ENCODE results near the gene SHROOM2. TPM values are rescaled to one million over a fixed set of nuclear protein-coding genes. Genes with fewer than 3 reads are reported as not detected.

The SHROOM2 gene
- total RNA-seq, 1 experiment from 2014 or later = 1.2 TPM

DNA sequence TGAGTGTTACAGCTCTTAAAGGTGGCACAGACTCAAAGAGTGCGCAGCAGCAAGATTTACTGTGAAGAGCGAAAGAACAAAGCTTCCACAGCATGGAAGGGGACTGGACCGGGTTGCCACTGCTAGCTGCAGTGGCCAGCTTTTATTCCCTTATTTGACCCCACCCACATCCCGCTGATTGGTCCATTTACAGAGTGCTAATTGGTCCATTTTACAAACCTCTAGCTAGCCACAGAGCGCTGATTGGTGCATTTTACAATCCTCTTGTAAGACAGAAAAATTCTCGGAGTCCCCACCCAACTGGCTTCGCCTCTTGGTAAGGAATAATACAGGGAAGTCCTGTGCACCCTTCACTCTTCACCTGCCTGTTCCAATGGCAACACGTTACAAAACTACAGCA, 1.9 kb upstream of the SHROOM2 start:
- ChIA-PET CTCF (interaction anchor here (1.1 kb wide), 1 partner anchor 204 kb away, joined by 3 read pairs; no protein-coding TSS in a partner anchor), POLR2A (no interaction called here)
- no peaks in the 10 kb centered on the region for H3K27me3 Mint-ChIP-seq (ENCODE audit: insufficient read depth, unreplicated experiment)
- intact Hi-C loops (cut with micrococcal nuclease) = no loop called here
- TF ChIP-seq, protein P1, sequence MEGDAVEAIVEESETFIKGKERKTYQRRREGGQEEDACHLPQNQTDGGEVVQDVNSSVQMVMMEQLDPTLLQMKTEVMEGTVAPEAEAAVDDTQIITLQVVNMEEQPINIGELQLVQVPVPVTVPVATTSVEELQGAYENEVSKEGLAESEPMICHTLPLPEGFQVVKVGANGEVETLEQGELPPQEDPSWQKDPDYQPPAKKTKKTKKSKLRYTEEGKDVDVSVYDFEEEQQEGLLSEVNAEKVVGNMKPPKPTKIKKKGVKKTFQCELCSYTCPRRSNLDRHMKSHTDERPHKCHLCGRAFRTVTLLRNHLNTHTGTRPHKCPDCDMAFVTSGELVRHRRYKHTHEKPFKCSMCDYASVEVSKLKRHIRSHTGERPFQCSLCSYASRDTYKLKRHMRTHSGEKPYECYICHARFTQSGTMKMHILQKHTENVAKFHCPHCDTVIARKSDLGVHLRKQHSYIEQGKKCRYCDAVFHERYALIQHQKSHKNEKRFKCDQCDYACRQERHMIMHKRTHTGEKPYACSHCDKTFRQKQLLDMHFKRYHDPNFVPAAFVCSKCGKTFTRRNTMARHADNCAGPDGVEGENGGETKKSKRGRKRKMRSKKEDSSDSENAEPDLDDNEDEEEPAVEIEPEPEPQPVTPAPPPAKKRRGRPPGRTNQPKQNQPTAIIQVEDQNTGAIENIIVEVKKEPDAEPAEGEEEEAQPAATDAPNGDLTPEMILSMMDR (IDR thresholded peaks at IDR 0.05; ENCODE audit: unreplicated experiment) = no peak
- no TSS peak for BruUV-seq (replicated peaks)
- H3K4me3 Mint-ChIP-seq (ENCODE audit: unreplicated experiment) = no peak overlapping the region
- H3K36me3 Mint-ChIP-seq (ENCODE audit: insufficient read depth, unreplicated experiment) = no peaks in the 10 kb centered on the region
- H3K4me1 Mint-ChIP-seq (ENCODE audit: insufficient read depth, unreplicated experiment) = no peaks in the 10 kb centered on the region
- DNase-seq (ENCODE audit: unreplicated experiment) = no peak
- H3K9me3 Mint-ChIP-seq (ENCODE audit: unreplicated experiment) = no peaks in the 10 kb centered on the region
- no peak overlapping the region for H3K27ac Mint-ChIP-seq (ENCODE audit: low read depth, unreplicated experiment)

DNA sequence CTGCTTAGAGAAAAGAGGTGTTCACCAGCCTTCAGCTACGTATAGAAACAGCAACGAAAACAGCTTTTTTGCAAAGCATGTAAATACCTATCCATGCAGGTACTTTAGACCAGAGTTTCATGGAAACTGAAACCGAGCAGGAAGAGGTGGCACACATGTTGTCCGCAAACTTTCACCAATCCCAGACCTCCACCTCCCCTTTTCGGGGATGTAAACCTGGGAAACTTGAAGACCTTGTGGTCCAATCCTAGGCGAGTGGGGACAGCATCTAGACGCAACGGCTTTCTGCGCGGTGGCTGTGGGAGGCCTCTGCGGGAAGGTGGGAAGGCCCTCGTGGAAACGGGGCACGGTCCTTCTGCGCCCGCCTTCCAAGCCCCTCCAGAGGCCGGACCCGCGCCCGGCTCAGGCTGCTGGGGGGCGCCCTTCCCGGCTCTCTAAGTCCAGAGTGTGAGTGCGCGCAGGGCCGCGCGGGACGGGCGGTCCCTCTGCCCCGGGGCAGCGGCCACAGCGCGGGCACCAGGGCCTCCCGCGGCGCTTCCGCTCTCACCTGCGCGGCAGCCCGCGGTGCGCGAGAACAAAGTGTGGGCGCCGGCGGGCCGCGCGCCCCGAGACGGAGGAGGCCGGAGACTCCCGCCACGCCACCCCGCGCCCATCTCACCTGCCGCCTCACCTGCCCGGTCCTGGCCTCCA, 830 bp upstream of the SHROOM2 start:
- Mint-ChIP-seq H3K4me1 (ENCODE audit: insufficient read depth, unreplicated experiment) (no peaks in the 10 kb centered on the region), H3K27me3 (ENCODE audit: insufficient read depth, unreplicated experiment) (no peaks in the 10 kb centered on the region), H3K9me3 (ENCODE audit: unreplicated experiment) (no peaks in the 10 kb centered on the region), H3K36me3 (ENCODE audit: insufficient read depth, unreplicated experiment) (no peaks in the 10 kb centered on the region), H3K27ac (ENCODE audit: low read depth, unreplicated experiment) (no peak overlapping the region), H3K4me3 (ENCODE audit: unreplicated experiment) (no peak overlapping the region)
- TF ChIP-seq, protein P1 (IDR thresholded peaks at IDR 0.05; ENCODE audit: unreplicated experiment) = no peak
- ChIA-PET CTCF (no interaction called here), POLR2A (no interaction called here)
- DNase-seq (ENCODE audit: unreplicated experiment) = no peak
- intact Hi-C loops (cut with micrococcal nuclease) = no loop called here
- no TSS peak for BruUV-seq (replicated peaks)

DNA sequence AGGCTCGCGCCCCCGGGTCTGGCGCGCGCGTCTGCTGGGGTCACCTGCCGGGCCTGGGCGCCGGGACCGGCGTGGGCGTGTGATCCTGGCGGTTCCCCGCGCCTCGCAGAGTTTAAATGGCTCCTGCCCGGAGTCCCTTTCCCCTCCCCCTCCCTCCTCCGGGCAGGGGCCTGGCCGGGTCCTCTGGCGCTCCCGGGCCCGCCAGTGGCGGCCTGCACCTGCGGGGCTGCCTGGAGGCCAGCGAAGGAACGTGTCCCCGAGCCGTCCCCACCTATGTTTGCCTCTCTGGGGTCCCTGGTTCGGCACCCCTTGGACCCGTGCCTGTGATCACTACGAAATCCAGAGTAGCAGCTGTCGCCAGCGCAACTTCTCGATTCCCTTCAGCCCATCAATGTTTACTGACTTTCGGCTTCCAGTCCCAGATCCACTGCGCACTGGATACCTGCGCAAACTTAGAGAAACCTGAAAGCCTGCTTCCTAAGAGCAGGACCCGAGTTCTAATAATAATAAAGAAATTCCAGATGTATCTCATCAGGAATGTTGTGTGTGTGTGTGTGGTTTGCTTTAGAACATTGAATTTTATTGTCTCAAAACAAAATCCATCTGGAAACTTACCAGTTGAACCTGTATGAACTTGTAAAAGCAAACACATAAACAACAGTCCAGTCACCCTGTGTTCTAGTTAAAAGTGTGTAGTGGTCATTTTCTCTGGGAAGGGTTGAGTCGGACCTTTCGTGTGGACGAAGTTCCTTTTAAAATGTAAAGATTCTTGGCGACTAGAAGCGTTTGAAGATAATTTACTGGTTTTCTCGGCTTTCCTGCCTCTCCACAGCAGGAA, 788 bp downstream of the SHROOM2 start:
- TSS peak; percentile 33 for BruUV-seq (replicated peaks)
- intact Hi-C loops (cut with micrococcal nuclease) = no loop called here
- no peaks in the 10 kb centered on the region for H3K4me1 Mint-ChIP-seq (ENCODE audit: insufficient read depth, unreplicated experiment)

DNA sequence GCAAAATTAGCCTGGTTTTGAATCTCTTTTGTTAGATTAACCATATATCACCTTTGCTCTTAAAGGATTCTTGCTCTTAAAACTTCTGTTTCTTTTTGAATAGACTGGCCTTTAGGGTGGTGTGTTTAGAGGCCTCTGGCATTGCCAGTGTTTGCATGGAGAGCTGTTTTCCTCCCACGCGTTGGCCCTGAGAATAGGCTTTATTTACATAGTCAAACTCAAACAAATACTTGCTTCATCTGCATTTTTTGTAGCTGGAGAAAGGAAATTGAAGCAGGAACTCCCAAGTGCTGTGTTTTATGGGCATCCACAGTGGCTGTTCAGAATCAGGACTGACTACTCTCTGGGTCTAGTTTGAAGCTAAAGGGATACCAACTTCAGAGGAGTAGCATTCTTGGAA, 2.7 kb downstream of the SHROOM2 start:
- TF ChIP-seq, protein P1 (IDR thresholded peaks at IDR 0.05; ENCODE audit: unreplicated experiment) = no peak
- no peaks in the 10 kb centered on the region for H3K9me3 Mint-ChIP-seq (ENCODE audit: unreplicated experiment)
- peak; percentile 53 for DNase-seq (ENCODE audit: unreplicated experiment)
- no peaks in the 10 kb centered on the region for H3K36me3 Mint-ChIP-seq (ENCODE audit: insufficient read depth, unreplicated experiment)
- no peaks in the 10 kb centered on the region for H3K27me3 Mint-ChIP-seq (ENCODE audit: insufficient read depth, unreplicated experiment)
- CTCF ChIA-PET = no interaction called here
- no TSS peak for BruUV-seq (replicated peaks)
- intact Hi-C loops (cut with micrococcal nuclease) = no loop called here
- no peaks in the 10 kb centered on the region for H3K4me1 Mint-ChIP-seq (ENCODE audit: insufficient read depth, unreplicated experiment)
- H3K27ac Mint-ChIP-seq (ENCODE audit: low read depth, unreplicated experiment) = no peak overlapping the region
- H3K4me3 Mint-ChIP-seq (ENCODE audit: unreplicated experiment) = no peak overlapping the region
- POLR2A ChIA-PET = interaction anchor here (0.5 kb wide), 1 partner anchor 10 kb away, joined by 3 read pairs; no protein-coding TSS in a partner anchor

More for the DNA sequence above, 788 bp downstream of the SHROOM2 start:
- Mint-ChIP-seq H3K27ac (ENCODE audit: low read depth, unreplicated experiment) (no peak overlapping the region), H3K4me3 (ENCODE audit: unreplicated experiment) (peak overlapping the region; percentile 63), H3K9me3 (ENCODE audit: unreplicated experiment) (no peaks in the 10 kb centered on the region), H3K36me3 (ENCODE audit: insufficient read depth, unreplicated experiment) (no peaks in the 10 kb centered on the region), H3K27me3 (ENCODE audit: insufficient read depth, unreplicated experiment) (no peaks in the 10 kb centered on the region)
- ChIA-PET POLR2A (no interaction called here), CTCF (no interaction called here)
- DNase-seq (ENCODE audit: unreplicated experiment) = no peak
- TF ChIP-seq, protein P1 (IDR thresholded peaks at IDR 0.05; ENCODE audit: unreplicated experiment) = no peak

All from MCF 10A (cell line).